Caco-2 (cell line): ENCODE measurements around the gene L3MBTL4. TPM values are rescaled to one million over a fixed set of nuclear protein-coding genes. Genes with fewer than 3 reads are reported as not detected.

Source experiments
- BruUV-seq: library from RNA; stranded (reverse); fragments of 400-500 nt; replicated peaks from 2 replicates; lab custom pipeline; 2021; lab: Mats Ljungman, UMichigan
- CTCF ChIA-PET: fragments of 300-600 bp; sonication (Branson Sonifier 250); formaldehyde crosslinking; loops from one replicate; lab custom pipeline; 2022; ENCODE audit warnings: antibody characterized with exemption; lab: Charles Lee
- POLR2A ChIA-PET: fragments of 300-600 bp; sonication (Branson Sonifier 250); formaldehyde crosslinking; loops from one replicate; lab custom pipeline; 2022; ENCODE audit warnings: antibody characterized with exemption; lab: Charles Lee
- DNase-seq, 2 experiments: peaks; one replicate each; pipeline versions ENCODE4 v3.0.0 to v3.0.0-alpha.2; 2020 to 2022
- H3K27me3 ChIP-seq: replicated peaks from 2 replicates; pipeline ENCODE4 v1.6.0; 2011; ENCODE audit warnings: low read length; ENCODE audit not compliant: control insufficient read depth, insufficient read depth
- H3K36me3 ChIP-seq: 2 replicates; pipeline ENCODE4 v1.5.1; 2011; ENCODE audit warnings: low read length; ENCODE audit not compliant: control insufficient read depth, insufficient read depth
- H3K4me1 ChIP-seq: fragments of 250-450 bp; sonication (Bioruptor Pico); 2 replicates; pipeline ENCODE4 v1.5.1; 2020; ENCODE audit warnings: mild to moderate bottlenecking
- H3K4me3 ChIP-seq: 2 replicates; pipeline ENCODE4 v1.5.1; 2011; ENCODE audit warnings: low read depth, mild to moderate bottlenecking, control low read depth, low read length
- H3K9me3 ChIP-seq: fragments of 250-450 bp; sonication (Bioruptor Pico); 2 replicates; pipeline ENCODE4 v1.5.1; 2020; ENCODE audit warnings: mild to moderate bottlenecking, moderate library complexity
- H3K27ac Mint-ChIP-seq: one replicate; pipeline ENCODE4 v1.8.0; 2022; ENCODE audit warnings: mixed read lengths; ENCODE audit not compliant: unreplicated experiment
- H3K27me3 Mint-ChIP-seq: one replicate; pipeline ENCODE4 v1.8.0; 2022; ENCODE audit warnings: mixed read lengths; ENCODE audit not compliant: insufficient read depth, unreplicated experiment
- H3K36me3 Mint-ChIP-seq: one replicate; pipeline ENCODE4 v1.8.0; 2022; ENCODE audit warnings: mild to moderate bottlenecking, mixed read lengths; ENCODE audit not compliant: insufficient read depth, unreplicated experiment
- H3K4me1 Mint-ChIP-seq: one replicate; pipeline ENCODE4 v1.8.0; 2022; ENCODE audit warnings: low read depth, mixed read lengths; ENCODE audit not compliant: unreplicated experiment
- H3K4me3 Mint-ChIP-seq: one replicate; pipeline ENCODE4 v1.8.0; 2022; ENCODE audit warnings: mild to moderate bottlenecking, moderate library complexity, mixed read lengths; ENCODE audit not compliant: unreplicated experiment
- H3K9me3 Mint-ChIP-seq: one replicate; pipeline ENCODE4 v1.8.0; 2022; ENCODE audit warnings: mixed read lengths; ENCODE audit not compliant: unreplicated experiment
- intact Hi-C: fragments of 100-400 bp; cut with micrococcal nuclease; formaldehyde crosslinking; loops from one replicate; pipeline ENCODE4 v1.10.0; 2022; ENCODE audit not compliant: unreplicated experiment
- total RNA-seq: library from RNA; stranded (reverse); gene quantifications from 2 replicates; pipeline ENCODE4 v1.2.3, GENCODE V29; 2022
- TF ChIP-seq, protein P1 (sequence below), 2 experiments: fragments of 200-600 bp in 1 of 2; IDR thresholded peaks; 1 replicate in 1 of 2; 2 replicates in 1 of 2; pipeline versions ENCODE4 v1.5.1 to v1.8.0; 2011 to 2022; ENCODE audit warnings: antibody characterized with exemption in 1 of 2, control low read depth in 1 of 2, inconsistent platforms in 1 of 2, low read depth in 1 of 2, low read length in 1 of 2, mild to moderate bottlenecking in 1 of 2, moderate library complexity in 1 of 2; ENCODE audit not compliant: insufficient read depth in 1 of 2, severe bottlenecking in 1 of 2, unreplicated experiment in 1 of 2

The L3MBTL4 gene
- total RNA-seq, 1 experiment from 2014 or later = 0.23 TPM

DNA sequence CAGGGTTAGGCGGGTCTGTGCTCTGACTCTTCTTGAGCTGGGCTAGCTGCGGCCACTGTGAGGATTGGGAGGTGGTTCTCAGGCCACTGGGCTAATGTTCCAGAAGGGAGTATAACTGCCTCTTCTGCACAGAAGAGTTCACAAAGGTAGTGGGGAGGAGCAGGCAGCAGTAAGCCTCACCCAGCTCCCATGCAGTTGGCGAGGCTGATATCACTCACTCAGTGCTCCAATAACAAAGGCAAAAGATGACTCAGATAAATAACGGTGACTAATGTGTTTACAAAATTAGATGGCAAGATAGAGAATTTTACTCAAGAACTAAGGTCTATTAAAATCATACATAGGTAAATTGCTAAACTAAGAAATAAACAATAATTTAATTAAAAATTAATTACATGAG lies 345.2 kb downstream of the L3MBTL4 start:
- H3K4me1 Mint-ChIP-seq = no peaks in the 10 kb centered on the region
- no peaks in the 10 kb centered on the region for H3K36me3 Mint-ChIP-seq
- CTCF ChIA-PET = no interaction called here
- TF ChIP-seq, protein P1, sequence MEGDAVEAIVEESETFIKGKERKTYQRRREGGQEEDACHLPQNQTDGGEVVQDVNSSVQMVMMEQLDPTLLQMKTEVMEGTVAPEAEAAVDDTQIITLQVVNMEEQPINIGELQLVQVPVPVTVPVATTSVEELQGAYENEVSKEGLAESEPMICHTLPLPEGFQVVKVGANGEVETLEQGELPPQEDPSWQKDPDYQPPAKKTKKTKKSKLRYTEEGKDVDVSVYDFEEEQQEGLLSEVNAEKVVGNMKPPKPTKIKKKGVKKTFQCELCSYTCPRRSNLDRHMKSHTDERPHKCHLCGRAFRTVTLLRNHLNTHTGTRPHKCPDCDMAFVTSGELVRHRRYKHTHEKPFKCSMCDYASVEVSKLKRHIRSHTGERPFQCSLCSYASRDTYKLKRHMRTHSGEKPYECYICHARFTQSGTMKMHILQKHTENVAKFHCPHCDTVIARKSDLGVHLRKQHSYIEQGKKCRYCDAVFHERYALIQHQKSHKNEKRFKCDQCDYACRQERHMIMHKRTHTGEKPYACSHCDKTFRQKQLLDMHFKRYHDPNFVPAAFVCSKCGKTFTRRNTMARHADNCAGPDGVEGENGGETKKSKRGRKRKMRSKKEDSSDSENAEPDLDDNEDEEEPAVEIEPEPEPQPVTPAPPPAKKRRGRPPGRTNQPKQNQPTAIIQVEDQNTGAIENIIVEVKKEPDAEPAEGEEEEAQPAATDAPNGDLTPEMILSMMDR (IDR thresholded peaks at IDR 0.05; ENCODE audit: insufficient read depth in 1 of 2, low read depth in 1 of 2, low read length in 1 of 2, severe bottlenecking in 1 of 2, unreplicated experiment in 1 of 2) = no peak
- H3K4me3 Mint-ChIP-seq = no peak overlapping the region
- H3K27me3 Mint-ChIP-seq = peaks cover 5% of the 10 kb centered on the region
- no peak for DNase-seq
- no TSS peak for BruUV-seq
- POLR2A ChIA-PET = no interaction called here
- no peaks in the 10 kb centered on the region for H3K9me3 Mint-ChIP-seq
- Histone ChIP-seq H3K9me3 (no peaks in the 10 kb centered on the region), H3K4me1 (no peaks in the 10 kb centered on the region), H3K27me3 (no peaks in the 10 kb centered on the region), H3K4me3 (no peak overlapping the region), H3K36me3 (no peaks in the 10 kb centered on the region)
- intact Hi-C loops = no loop called here
- no peak overlapping the region for H3K27ac Mint-ChIP-seq

DNA sequence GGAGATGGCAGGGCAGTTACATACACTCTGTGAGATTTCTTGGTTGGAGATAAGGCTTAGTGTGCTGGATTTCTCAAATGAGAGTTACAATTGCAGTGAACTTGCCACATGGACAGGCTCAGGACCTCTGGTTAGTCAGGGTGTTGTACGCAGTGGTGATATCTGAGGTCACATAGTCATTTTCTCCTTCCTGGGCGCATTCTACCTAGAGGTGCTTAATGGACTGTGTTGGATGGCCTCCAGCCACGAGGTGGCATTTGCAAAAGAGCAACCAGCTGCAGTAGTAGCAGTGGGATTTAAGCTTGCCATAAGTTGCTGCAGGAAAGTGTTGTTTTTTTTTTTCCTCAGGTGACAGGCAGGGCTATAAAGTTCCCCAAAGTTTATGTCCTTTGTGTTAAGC lies 345.6 kb downstream of the L3MBTL4 start:
- Histone ChIP-seq H3K27me3 (no peaks in the 10 kb centered on the region), H3K4me3 (no peak overlapping the region), H3K36me3 (no peaks in the 10 kb centered on the region), H3K4me1 (no peaks in the 10 kb centered on the region), H3K9me3 (no peaks in the 10 kb centered on the region)
- no peaks in the 10 kb centered on the region for H3K9me3 Mint-ChIP-seq
- BruUV-seq = no TSS peak
- H3K4me3 Mint-ChIP-seq = no peak overlapping the region
- no peaks in the 10 kb centered on the region for H3K36me3 Mint-ChIP-seq
- TF ChIP-seq, protein P1 (IDR thresholded peaks at IDR 0.05; ENCODE audit: insufficient read depth in 1 of 2, low read depth in 1 of 2, low read length in 1 of 2, severe bottlenecking in 1 of 2, unreplicated experiment in 1 of 2) = no peak
- POLR2A ChIA-PET = no interaction called here
- peaks cover 5% of the 10 kb centered on the region for H3K27me3 Mint-ChIP-seq
- no peaks in the 10 kb centered on the region for H3K4me1 Mint-ChIP-seq
- CTCF ChIA-PET = no interaction called here
- DNase-seq = no peak
- no peak overlapping the region for H3K27ac Mint-ChIP-seq
- intact Hi-C loops = no loop called here

DNA sequence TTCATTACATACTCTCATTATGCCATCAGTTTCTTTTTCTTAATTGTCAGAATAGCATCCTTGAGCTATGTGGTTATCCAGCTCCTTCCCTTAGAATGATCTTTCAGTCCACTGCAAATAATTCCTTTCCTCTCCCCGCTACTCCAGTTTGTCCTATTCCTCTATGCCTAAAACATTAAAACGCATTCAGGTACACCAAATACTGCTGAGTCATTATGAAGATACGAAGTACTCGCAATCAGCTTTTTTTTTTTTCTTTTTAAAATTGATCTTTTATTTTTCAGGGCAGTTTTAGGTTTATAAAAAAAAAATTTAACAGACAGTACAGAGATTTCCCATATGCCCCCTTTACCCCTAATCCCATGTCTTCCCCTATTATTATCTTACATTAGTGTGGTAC lies 354.6 kb downstream of the L3MBTL4 start:
- TF ChIP-seq, protein P1 (IDR thresholded peaks at IDR 0.05; ENCODE audit: insufficient read depth in 1 of 2, low read depth in 1 of 2, low read length in 1 of 2, severe bottlenecking in 1 of 2, unreplicated experiment in 1 of 2) = no peak
- H3K9me3 ChIP-seq = no peaks in the 10 kb centered on the region
- no peaks in the 10 kb centered on the region for H3K9me3 Mint-ChIP-seq
- H3K27me3 Mint-ChIP-seq = no peaks in the 10 kb centered on the region
- ChIA-PET POLR2A (interaction anchor here (0.6 kb wide), 1 partner anchor 13 kb away, joined by 5 read pairs; no protein-coding TSS in a partner anchor), CTCF (no interaction called here)
- no peaks in the 10 kb centered on the region for H3K4me1 Mint-ChIP-seq
- H3K36me3 ChIP-seq = no peaks in the 10 kb centered on the region
- no peaks in the 10 kb centered on the region for H3K4me1 ChIP-seq
- no peak for DNase-seq
- H3K4me3 Mint-ChIP-seq = no peak overlapping the region
- H3K36me3 Mint-ChIP-seq = no peaks in the 10 kb centered on the region
- no TSS peak for BruUV-seq
- H3K4me3 ChIP-seq = no peak overlapping the region
- H3K27ac Mint-ChIP-seq = no peak overlapping the region
- intact Hi-C loops = no loop called here
- no peaks in the 10 kb centered on the region for H3K27me3 ChIP-seq
